HG03342 (cell line): ENCODE results near the gene EMD.
A peak's percentile ranks its signal among the peaks of the same experiment; 100 is the strongest.
"Not testable (repeated sequence)": the region's sequence is repeated elsewhere in the genome, so short reads cannot be mapped to it uniquely, and the experiment has no call there.

ENCODE experiments used
- ATAC-seq: cut with Tn5 transposase; IDR thresholded peaks from one replicate; pipeline ENCODE4 v1.9.1; 2021; ENCODE audit warnings: mild to moderate bottlenecking, moderate library complexity; ENCODE audit not compliant: unreplicated experiment

EMD gene

GRCh38 chrX:154371017-154371788 lies 7.9 kb upstream of the EMD start:
- peak; percentile 63 for ATAC-seq

DNA sequence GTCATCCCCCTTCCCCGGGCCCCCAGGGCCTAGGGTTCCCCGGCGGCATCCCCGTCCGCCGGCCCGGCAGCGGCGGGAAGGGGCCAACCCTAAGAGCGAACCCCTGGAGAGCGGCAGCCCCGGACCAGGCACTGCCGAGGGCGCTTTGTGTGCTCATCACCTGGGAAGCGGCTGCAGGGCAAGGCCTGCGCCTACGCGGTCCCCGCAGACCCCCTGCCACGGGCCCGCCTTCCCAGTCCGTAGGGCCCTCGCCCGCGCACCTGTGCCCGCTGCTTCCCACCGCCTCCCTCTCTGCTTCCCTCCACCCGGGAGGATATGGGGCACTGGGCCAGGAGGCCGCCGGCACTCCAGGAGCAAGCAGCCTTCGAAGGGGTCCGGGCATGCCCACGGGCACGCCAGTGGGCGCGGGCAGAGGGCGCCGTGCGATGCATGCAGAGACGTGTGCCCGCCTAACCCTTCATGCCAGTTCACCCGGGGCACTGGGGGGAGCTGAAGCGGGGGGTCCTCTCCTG lies 7.2 kb upstream of the EMD start:
- no peak for ATAC-seq

DNA sequence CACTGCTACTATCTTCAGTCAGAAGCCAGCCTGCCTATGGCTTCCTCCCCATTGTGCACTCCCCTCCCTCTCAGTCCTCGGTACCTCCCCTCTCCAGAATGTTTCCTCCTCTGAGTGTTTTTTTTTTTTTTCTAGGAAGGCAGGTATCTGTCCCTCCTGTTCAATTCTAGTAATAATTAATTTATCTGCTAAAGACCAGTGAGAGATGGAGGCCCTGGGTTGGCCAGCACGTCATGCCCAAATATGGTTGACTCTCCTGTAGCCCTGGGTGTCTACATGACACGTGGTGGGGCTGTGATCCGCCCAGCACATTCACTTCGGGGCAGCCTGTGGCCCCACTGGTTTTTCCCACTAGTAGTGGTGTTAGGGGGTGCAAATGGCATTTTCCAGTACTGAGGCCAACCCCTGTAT lies 6.5 kb upstream of the EMD start:
- ATAC-seq, result no peak

- ATAC-seq, result no peak
Measured at GRCh38 chrX:154373340-154374306, 5.5 kb upstream of the EMD start.

- no peak for ATAC-seq
Measured at GRCh38 chrX:154374313-154375155, 4.6 kb upstream of the EMD start, which contains the start of gene FLNA. FLNA (minus strand) TSS chrX:154374634; CDS start chrX:154371245, 3,389 bp downstream.

DNA sequence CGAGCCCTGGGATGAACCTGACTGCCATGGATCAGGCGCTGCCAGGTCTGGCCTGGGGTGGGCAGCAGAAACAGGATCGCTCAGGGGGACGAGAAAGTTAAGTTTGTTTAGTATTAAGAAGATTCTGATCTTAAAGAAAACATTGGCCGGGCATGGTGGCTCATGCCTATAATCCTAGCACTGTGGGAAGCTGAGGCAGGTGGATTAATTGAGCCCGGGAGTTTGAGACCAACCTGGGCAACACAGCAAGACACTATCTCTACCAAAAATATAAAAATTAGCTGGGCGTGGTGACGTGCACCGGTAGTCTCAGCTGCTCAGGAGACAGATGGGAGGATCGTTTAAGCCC lies 4.0 kb upstream of the EMD start:
- no peak for ATAC-seq

- ATAC-seq, result no peak
Measured at GRCh38 chrX:154376774-154377173, 2.3 kb upstream of the EMD start.

DNA sequence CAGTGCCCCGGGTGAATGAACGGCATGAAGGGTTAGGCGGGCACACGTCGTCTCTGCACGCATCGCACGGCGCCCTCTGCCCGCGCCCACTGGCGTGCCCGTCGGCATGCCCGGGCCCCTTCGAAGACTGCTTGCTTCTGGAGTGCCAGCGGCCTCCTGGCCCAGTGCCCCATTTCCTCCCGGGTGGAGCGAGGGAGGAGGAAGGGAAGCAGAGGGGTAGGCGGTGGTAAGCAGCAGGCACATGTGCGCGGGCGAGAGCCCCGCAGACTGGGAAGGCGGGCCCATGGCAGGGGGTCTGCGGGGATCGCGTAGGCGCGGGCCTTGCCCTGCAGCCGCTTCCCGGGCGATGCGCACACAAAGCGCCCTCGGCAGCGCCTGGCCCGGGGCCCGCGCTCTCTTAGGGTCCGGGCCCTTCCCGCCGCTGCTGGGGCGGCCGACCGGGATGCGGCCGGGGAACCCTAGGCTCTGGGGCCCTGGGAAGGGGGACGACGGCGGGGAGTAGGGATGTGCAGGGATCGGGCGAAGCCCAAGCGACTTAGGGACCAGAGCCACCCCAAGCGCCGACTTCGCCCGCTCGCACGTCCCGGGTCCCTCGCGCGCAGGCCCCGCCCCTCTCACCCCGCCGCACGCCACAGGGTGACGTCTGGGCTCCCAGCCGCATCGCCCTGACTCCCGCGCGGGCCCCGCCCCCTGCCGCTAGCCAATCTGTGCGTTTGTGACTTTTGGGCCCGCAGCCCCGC lies 866 bp upstream of the EMD start:
- peak; percentile 3 for ATAC-seq

DNA sequence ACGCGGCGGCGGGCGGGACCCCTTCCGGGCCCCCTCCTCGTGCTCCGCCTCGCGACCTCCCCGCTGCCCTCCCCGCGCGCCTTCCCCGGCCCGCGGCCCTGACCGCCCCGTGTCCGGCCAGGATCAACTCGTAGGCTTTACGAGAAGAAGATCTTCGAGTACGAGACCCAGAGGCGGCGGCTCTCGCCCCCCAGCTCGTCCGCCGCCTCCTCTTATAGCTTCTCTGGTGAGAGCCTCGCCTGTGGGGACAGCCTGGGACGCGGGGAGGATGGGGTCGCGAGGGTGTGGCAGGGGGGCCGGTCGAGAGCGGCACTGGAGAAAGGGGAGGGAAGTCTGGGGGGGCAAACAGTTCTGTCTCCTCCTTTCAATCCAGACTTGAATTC lies 465 bp downstream of the EMD start:
- no peak for ATAC-seq

DNA sequence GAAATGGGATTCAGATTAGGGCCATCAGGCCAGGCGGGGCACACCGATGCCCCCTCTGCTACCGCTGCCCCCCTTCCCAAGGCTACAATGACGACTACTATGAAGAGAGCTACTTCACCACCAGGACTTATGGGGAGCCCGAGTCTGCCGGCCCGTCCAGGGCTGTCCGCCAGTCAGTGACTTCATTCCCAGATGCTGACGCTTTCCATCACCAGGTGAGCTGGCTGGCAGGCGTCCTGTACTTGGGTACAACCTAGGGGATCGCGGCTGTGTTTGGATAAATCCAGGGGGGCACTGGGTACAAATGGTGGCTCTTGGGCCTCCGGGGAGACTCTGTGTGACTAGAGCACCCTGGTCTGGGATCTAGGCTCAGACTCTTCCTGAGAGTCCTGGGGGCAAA lies 1.1 kb downstream of the EMD start:
- no peak for ATAC-seq

- no peak for ATAC-seq
Measured at GRCh38 chrX:154380787-154381186, 1.7 kb downstream of the EMD start.

- no peak for ATAC-seq
Measured at GRCh38 chrX:154381271-154381670, 2.2 kb downstream of the EMD start.

DNA sequence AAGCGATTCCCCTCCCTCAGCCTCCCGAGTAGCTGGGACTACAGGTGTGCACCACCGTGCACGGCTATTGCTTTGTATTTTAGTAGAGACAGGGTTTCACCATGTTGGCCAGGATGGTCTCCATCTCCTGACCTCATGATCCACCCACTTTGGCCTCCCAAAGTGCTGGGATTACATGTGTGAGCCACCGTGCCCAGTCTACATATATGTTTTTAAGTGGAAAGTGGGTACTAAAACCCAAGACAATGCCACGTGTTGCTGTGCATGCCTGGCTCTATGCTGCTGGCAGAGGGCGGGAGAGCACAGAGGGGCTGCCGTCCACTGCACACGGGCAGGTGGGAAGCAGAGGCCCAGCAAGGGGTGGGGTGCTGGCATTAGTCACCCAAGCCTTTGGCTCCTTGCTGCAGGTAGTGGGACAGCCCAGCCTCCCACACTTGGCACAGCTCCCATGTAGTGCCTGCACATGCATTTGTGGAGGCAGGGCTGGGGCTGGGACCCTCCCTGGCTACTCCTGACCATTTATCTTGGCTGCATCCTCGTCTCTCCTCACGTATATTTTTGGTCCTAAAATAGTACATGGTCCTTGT lies 3.5 kb downstream of the EMD start:
- ATAC-seq, result no peak

DNA sequence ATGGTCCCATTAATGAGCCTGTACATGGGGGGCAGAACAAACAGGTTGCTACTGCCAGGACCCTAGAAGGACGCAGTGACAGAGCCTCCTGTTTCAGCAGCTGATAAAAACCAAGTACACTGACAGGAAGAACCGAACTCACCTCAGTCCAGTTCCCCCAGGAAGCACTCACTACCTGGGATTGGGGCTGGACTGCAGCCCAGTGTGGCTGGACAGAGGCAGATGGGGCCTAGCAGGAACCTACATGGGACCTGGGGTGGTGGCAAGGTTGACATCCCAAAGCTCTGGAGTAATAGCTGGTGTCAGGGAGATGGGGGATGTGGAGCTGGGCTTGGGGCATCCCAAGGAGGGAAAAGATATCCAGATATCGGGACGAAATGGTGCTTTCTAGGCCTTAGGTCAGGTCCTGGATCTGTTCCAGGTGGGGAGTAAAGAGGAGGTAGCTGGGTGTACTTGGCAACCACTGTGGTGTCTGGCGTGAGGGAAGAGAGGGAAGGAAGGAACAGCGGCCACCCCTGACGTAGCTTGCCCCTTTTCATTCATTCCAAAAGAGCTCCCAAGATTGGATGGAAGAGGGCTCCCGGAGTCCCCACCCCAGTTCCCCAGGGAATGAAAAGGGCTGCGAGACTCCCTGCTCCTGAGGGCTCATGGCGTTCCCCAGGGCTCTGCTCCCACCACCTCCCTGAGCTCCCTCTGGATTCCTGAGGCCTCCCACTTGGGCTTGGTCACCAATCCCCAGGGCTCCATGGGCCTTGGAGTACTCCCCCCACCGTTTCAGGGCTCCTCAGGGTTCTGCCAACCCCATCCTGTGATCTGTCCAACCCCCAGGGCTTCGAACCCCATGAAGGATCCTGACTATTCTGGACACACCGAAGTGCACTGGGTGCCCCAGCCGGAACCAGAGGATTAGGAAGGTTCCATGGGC lies 4.5 kb downstream of the EMD start:
- no peak for ATAC-seq

DNA sequence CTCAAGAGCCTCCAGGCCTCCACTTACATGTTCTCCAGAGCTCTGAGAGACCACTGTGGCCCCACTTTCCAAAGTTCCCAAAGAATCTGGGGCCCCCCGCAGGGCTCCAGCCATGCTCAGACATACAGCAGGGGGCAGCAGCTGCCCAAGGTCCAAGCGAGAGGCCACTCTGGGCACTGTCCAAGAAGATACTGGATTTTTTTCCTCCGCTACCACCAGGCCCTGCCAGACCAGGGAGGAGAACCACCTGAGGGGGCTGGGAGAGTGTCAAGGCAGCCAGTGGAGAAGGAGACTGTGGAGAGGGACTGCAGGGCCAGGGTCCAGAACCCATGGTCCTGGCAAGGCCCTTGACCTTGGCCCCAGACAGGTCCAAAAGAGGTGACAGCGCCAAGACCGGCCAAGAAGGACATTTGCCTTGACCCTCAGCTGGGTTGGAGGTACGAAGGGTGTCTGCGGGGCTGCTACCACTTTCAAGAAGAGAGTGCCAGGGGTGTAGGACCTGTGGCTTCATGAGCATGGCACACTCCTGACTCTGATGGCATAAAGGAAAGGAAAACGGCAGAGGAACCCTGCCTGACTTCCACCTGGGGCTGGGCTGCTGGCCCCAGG lies 5.3 kb downstream of the EMD start:
- ATAC-seq, result no peak

- ATAC-seq, result not testable (repeated sequence)
Measured at GRCh38 chrX:154388094-154388493, 9.0 kb downstream of the EMD start.

- ATAC-seq, result not testable (repeated sequence)
Measured at GRCh38 chrX:154388649-154389048, 9.6 kb downstream of the EMD start.
